HG02970 (cell line): ENCODE measurements around the gene SMC2.

Experiments used
- ATAC-seq: cut with Tn5 transposase; IDR thresholded peaks from one replicate; pipeline ENCODE4 v1.9.1; 2021; ENCODE audit warnings: mild to moderate bottlenecking, moderate library complexity, moderate number of reproducible peaks; ENCODE audit not compliant: unreplicated experiment, low FRiP score

SMC2 gene

GRCh38 chr9:104099630-104100029 lies 5.5 kb downstream of the SMC2 start:
- ATAC-seq = no peak

- ATAC-seq = no peak
Observed at GRCh38 chr9:104104360-104104759, 10.3 kb downstream of the SMC2 start.

- ATAC-seq = no peak
Observed at GRCh38 chr9:104107799-104108198, 13.7 kb downstream of the SMC2 start.

- no peak for ATAC-seq
Observed at GRCh38 chr9:104108315-104108714, 14.2 kb downstream of the SMC2 start.

GRCh38 chr9:104110509-104110908 lies 16.4 kb downstream of the SMC2 start:
- no peak for ATAC-seq

- ATAC-seq = no peak
Observed at GRCh38 chr9:104118916-104119315, 24.8 kb downstream of the SMC2 start.

- no peak for ATAC-seq
Observed at GRCh38 chr9:104121022-104121421, 26.9 kb downstream of the SMC2 start.

- ATAC-seq = no peak
Observed at GRCh38 chr9:104138243-104138868, 44.2 kb downstream of the SMC2 start.

- ATAC-seq = no peak
Observed at GRCh38 chr9:104142799-104143549, 48.9 kb downstream of the SMC2 start.

GRCh38 chr9:104143550-104143910 lies 49.4 kb downstream of the SMC2 start:
- no peak for ATAC-seq

GRCh38 chr9:104144336-104144735 lies 50.2 kb downstream of the SMC2 start:
- ATAC-seq = no peak

- no peak for ATAC-seq
Observed at GRCh38 chr9:104173067-104173466, 79.0 kb downstream of the SMC2 start.

GRCh38 chr9:104177003-104177611 lies 83.0 kb downstream of the SMC2 start:
- no peak for ATAC-seq

GRCh38 chr9:104177676-104178075 lies 83.6 kb downstream of the SMC2 start:
- no peak for ATAC-seq
